ENCODE results near the gene CISH.

GRCh38 chr3:50603261-50604109 lies 8.1 kb downstream of the CISH start:
- TF ChIP-seq CTCF (IDR thresholded peaks at IDR 0.05) (no peak), POLR2A (IDR thresholded peaks at IDR 0.05) (no peak)

All from testis (tissue), 2 donors.